ENCODE data around the gene SNRPD3.
"Not testable (repeated sequence)": the region's sequence is repeated elsewhere in the genome, so short reads cannot be mapped to it uniquely, and the experiment has no call there.

Gene SNRPD3

GRCh38 chr22:24609888-24610287, 54.1 kb downstream of the SNRPD3 start:
- DNase-seq (ENCODE audit: low read depth, low spot score), result not testable (repeated sequence)

- not testable (repeated sequence) for DNase-seq (ENCODE audit: low read depth, low spot score)
Measured at GRCh38 chr22:24614794-24615193, 59.0 kb downstream of the SNRPD3 start.

GRCh38 chr22:24621244-24621643, 65.4 kb downstream of the SNRPD3 start:
- DNase-seq (ENCODE audit: low read depth, low spot score), result not testable (repeated sequence)

GRCh38 chr22:24622596-24622995, 66.8 kb downstream of the SNRPD3 start:
- not testable (repeated sequence) for DNase-seq (ENCODE audit: low read depth, low spot score)
